Cardiac fibroblast (primary cell): ENCODE measurements around the gene KRTAP17-1.
A peak's percentile ranks its signal among the peaks of the same experiment; 100 is the strongest.

Experiments
- DNase-seq, 2 donors: peaks; one replicate each; pipeline versions ENCODE4 v3.0.0 to v3.0.0-alpha.2; 2010; ENCODE audit warnings: low read depth in 2 of 2
- H3K4me3 ChIP-seq, 2 donors: replicated peaks in 1 of 2; 1 replicate in 1 of 2; 2 replicates in 1 of 2; pipeline ENCODE4 v1.5.1; 2011; ENCODE audit warnings: low read depth in 2 of 2, low read length in 2 of 2, mild to moderate bottlenecking in 2 of 2, moderate library complexity in 1 of 2
- TF ChIP-seq, protein P1 (sequence below): IDR thresholded peaks from one replicate; pipeline ENCODE4 v1.5.1; 2011; ENCODE audit warnings: low read depth, mild to moderate bottlenecking, low read length, inconsistent platforms

Gene KRTAP17-1

DNA sequence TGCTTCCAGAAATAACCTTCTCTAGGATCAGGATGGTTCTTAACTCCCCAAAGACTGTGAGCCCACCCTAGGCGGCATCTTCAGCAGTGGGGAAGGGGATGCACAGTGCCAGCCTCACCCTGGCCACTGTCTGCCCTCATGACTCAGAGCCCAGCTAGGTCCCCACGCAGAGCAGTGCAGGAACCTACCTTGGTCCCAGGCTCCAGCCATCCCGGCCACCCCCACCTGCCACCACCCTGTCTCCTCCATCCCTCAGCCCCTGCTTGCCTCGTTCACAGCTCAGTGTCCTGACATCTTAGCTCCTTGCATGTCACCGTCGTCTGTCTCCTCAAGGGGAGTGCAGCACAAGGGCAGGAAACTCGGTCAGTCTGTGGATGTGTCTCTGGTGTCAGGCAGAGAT lies 16.1 kb upstream of the KRTAP17-1 start:
- DNase-seq = no peak
- TF ChIP-seq, protein P1, sequence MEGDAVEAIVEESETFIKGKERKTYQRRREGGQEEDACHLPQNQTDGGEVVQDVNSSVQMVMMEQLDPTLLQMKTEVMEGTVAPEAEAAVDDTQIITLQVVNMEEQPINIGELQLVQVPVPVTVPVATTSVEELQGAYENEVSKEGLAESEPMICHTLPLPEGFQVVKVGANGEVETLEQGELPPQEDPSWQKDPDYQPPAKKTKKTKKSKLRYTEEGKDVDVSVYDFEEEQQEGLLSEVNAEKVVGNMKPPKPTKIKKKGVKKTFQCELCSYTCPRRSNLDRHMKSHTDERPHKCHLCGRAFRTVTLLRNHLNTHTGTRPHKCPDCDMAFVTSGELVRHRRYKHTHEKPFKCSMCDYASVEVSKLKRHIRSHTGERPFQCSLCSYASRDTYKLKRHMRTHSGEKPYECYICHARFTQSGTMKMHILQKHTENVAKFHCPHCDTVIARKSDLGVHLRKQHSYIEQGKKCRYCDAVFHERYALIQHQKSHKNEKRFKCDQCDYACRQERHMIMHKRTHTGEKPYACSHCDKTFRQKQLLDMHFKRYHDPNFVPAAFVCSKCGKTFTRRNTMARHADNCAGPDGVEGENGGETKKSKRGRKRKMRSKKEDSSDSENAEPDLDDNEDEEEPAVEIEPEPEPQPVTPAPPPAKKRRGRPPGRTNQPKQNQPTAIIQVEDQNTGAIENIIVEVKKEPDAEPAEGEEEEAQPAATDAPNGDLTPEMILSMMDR = no peak
- H3K4me3 ChIP-seq = no peak overlapping the region

DNA sequence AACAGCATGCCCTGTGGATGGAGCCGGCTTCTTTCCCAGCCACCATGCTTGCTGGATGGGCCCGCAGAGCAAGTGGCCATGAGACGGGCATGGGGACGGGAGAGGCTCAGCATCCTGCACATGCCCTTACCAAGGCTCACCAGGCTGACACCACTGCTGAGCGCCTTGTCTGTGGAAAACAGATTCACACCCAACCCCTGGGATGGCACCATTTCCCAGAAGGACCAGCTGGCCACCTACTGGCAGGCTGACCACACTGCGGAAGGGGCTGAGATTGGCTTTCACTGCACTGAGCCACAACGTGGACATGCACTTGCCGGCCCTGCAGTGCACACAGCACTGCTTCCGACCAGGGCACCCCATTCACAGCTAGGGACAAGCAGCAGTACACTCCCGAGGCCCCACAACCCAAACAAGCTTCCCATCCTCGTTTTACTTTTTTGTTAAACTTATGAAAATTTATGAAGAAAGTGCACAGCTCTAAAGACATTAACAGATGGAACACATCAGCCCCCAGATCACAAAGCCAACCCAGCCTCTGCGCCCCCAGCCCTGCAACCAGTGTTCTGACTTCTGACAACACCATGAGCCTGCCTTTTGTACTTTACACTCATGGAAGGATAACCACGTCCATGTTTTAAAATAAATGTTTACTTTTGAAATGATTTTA lies 13.9 kb upstream of the KRTAP17-1 start:
- H3K4me3 ChIP-seq = no peak overlapping the region
- DNase-seq = peak; percentile 43 to 59
- TF ChIP-seq, protein P1 = peak; percentile 86

DNA sequence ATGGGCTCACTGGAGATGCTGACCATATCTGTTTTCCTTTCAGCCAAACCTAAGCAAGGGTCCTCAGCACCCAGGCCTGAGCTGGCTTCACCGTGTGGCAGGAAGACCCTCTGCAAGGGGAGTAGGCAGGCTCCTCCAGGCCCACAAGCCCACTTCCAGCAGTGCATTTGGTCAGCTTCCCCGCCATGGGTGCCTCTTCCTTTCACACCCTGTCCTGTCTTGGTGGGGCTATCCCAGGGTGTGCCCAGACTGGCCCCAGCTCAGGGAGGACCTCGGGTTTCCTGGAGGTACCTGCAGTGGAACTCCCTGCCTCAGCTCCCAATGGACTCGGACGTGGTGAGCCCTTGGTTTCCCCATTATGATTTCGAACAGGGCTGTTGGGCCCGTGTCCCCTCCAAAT lies 12.7 kb upstream of the KRTAP17-1 start:
- TF ChIP-seq, protein P1 = no peak
- no peak for DNase-seq
- no peak overlapping the region for H3K4me3 ChIP-seq

DNA sequence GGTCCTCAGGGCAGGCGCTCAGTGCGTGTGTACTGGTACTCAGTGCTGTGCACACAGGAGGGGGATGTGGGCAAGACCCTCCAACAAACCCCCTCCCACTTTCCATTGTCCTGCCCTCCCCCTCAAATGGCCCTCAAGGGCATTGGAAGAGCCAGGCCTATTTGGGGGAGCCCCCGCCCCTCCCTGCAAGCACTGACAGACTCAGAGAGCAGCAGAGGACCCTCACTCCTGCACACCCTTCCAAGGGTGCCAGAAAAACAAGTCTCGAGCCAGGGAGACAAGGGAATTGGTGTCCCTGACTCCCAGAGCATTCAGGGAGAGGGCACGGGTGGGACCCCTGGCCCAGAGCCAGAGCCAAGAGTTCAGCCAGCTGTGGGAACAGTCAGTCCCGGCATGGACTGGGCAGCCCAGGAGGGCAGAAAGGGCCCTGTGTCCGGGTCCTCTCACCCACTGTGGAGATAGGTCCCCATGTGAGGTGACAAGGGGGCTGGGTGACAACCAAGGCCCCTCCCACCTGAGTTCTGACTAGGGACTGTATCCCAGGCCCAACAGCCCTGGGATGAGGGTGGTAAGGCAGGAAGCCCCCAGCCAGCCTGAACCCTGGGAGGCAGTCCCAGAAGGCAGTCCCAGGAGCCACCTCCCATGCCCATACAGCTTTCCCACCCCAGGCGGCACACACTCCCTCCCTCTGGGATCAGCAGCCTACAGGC lies 12.1 kb upstream of the KRTAP17-1 start:
- DNase-seq = no peak
- no peak overlapping the region for H3K4me3 ChIP-seq
- TF ChIP-seq, protein P1 = no peak

DNA sequence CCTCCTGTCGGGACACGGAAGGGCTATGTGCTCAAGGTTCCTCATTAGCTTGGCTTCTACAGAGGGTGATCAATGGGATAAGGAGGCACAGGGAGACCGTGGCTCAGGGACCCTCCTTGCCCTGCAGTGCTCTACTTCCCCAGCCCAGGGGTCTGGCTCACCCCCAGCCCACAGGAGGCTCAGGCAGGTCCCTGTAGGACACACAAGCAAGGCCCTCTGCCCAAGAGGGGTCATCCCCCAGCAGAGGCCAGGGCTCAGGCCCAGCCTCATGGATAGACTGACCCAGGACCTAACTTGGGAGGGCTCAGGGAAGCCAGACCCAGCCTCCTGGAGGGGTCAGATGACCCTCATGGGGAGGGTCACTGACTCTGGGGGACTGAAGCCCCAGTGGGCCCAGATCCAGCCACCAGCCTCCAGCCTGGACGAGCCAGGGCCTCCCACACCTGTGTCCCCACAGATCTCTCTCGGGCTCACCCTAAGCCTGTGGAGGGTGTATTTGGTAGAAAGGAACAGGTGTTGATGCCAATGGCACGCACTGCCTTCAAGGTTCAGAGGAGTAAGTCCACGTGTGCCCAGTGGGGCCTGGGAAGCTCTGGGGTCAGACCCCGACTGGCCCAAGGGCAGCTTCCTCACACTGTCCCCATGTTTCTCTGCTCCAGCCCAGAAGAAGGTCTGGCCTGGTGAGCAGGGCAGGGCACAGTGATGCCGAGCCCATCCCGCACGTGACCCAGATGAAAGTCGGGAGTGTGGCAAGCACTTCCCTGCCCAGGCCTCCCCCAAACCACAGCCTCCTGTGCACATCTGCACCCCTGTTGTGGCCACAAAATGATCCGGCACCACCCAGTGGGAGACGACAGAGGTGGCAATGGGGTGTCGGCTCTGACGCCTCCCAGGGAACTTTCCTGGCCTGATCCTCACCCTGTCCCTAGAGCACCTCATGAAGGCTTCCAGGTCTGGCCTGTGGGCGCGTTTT lies 10.9 kb upstream of the KRTAP17-1 start:
- H3K4me3 ChIP-seq = no peak overlapping the region
- no peak for DNase-seq
- TF ChIP-seq, protein P1 = no peak

DNA sequence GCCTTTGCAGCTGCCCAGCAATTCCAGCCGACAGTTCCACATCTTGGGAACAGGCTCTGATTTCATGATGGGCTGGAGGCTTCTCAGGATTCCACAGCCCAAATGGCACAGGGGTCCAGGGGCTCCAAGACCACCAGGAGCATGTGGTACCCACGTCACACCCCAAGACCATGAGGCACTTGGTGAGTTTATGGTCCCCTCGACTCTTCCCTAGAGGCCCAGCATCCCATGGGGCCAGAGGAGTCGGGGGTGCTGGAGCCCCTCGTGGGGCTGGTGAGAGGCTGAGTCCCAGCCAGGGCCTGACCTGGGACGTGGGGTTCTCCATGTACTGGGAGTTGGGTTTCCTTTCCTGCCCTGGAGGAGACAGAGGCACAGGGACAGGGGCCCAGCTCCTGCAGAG lies 10.1 kb upstream of the KRTAP17-1 start:
- no peak for DNase-seq
- TF ChIP-seq, protein P1 = no peak
- H3K4me3 ChIP-seq = no peak overlapping the region
